GM21786 (cell line): ENCODE data around the gene ABCC2.
A peak's percentile ranks its signal among the peaks of the same experiment; 100 is the strongest.
"Not testable (repeated sequence)": the region's sequence is repeated elsewhere in the genome, so short reads cannot be mapped to it uniquely, and the experiment has no call there.

Experiments used
- ATAC-seq: cut with Tn5 transposase; IDR thresholded peaks from one replicate; pipeline ENCODE4 v1.9.1; 2021; ENCODE audit not compliant: unreplicated experiment

Gene ABCC2

DNA sequence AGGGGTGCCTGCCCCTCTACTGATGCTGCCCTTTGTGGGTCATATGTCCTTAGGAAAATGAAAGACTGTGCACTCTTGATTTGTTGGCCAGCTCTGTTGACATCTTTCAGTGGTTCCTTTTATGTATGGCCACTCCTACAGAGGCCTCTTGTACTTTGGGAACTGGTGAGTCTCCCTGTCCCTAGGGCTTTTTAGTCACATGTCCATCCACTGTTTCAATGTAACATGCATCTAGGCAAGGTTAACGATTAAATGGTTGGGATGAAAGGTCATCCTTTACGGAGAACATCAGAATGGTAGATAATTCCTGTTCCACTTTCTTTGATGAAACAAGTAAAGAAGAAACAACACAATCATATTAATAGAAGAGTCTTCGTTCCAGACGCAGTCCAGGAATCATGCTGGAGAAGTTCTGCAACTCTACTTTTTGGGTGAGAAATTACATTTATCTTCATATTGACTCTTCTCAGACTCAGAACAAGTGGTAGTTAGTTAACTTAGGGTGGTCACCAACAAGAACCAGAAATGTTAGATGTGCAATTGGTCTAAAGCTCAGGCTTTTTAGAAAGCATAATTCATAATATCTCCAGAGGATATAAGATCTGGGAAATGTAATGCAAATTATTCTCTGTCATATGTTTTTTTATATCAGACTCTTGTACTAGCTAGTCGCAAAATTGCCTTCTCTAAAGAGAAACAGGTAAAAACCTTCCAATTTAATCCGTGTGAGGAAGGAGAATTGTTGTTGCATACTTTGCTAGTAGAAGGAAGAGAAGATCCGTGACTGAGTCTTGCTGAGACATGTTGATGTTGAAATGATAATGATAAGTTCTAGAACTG, at the start of gene ABCC2:
ABCC2 (plus strand) TSS at position 194 of the 840 bp plus-strand sequence; CDS start at position 399, 205 bp downstream.
- no peak for ATAC-seq

GRCh38 chr10:99733366-99733765, 49.1 kb upstream of the ABCC2 start:
- ATAC-seq = no peak

DNA sequence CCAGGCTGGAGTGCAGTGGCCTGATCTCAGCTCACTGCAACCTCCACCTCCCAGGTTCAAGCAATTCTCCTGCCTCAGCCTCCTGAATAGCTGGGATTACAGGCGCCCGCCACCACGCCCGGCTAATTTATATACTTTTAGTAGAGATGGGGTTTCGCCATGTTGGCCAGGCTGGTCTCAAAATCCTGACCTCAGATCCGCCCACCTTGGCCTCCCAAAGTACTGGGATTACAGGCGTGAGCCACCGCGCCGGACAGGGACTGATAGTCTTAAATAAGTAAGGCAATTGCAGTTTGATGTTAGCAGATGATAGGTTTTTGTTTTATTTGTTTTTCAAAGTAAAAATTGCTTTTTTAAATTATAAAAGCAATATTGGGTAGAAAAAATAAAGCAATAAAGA, 48.3 kb upstream of the ABCC2 start:
- ATAC-seq = not testable (repeated sequence)

DNA sequence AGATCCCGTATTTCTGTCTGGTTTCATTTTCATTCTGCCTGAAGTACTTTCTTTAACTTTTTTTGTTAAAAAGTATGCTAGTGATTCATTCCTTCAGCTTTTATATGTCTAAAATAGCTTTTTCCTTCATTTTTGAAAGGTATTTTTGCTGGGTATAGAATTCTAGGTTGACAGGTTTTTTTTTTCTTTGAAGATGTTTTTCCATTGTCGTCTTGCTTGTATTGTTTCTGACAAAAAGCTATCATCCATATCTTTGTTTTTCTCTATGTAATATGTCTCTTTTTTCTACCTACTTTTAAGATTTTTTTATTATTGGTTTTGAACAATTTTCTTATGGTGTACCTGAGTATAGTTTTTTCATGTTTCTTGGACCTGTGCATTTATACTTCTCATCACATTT, 42.2 kb upstream of the ABCC2 start:
- ATAC-seq = no peak

DNA sequence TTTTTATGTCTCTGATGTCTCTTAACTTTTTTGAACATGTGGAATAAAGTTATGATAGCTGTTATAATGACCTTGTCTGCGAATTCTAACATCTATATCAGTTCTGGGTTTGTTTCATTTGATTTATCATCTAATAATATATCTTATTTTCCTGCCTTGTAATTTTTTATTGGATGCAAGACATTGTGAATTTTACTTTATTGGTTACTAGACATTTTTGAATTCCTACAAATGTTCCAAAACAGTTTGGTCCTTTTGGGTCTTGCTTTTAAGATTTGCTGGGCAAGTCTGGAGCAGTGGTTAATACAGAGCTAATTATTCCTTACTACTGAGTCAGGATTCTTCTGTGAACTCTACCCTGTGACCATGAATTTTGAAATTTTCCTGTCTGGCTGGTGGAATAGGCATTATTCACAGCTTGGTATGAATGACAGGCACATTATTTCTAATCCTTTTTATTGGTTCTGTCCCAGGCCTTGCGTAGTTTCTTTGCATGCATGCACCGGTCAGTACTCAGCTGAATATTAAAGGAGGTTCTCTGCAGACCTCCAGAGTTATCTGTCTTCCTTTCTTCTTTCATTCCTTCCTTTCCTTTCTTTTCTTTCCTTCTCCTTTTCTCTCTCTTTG, 41.4 kb upstream of the ABCC2 start:
- ATAC-seq = no peak

DNA sequence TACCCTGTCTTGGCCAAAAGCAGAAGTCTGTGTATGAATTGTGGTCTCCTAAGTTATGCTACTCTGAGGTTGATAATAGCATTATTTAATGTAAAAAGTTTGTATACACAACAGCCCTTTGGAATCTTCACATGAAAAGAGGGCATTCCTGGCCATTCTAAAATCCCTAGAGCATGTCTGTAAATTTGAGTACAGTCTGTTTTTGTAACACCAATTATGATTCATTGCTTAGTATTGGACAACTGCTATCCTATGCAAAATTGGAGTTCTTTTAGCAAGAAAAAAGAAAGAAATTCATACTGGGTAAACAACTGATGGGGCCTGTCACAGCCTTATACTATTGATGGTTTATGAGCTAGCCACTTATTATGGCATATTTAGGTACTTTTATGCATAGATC, 40.2 kb upstream of the ABCC2 start:
- no peak for ATAC-seq

DNA sequence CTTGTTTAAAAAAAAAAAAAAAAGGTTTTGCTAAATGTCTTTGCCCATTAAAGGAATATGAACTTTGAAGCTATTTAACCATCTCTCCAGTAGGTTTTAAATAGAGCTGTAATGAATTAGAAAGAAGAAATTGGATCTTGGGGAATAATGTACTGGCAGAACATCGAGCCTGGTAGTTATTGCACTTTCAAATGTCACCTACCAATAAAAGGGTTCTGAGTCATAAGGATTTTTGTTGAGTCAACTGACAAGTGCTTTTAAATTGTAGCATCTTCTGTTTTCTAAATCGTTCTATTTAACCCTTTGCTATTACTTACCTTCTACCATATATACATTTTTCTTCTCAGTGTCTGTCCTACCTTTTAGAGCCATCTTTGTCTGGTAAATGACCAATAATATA, 39.7 kb upstream of the ABCC2 start:
- ATAC-seq = no peak

GRCh38 chr10:99743841-99744240, 38.6 kb upstream of the ABCC2 start:
- no peak for ATAC-seq

DNA sequence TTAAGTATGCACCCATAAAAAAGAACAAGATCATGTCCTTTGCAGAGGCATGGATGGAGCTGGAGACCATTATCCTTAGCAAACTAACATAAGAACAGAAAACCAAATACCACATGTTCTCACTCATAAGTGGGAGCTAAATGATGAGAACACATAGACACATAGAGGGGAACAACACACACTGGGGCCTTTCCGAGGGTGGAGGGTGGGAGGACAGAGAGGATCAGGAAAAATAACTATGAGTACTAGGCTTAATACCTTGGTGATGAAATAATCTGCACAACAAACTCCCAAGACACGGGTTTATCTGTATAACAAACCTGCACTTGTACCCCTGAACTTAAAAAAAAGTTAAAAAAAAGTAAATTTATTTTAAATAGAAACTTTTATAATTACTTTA, 36.3 kb upstream of the ABCC2 start:
- not testable (repeated sequence) for ATAC-seq

DNA sequence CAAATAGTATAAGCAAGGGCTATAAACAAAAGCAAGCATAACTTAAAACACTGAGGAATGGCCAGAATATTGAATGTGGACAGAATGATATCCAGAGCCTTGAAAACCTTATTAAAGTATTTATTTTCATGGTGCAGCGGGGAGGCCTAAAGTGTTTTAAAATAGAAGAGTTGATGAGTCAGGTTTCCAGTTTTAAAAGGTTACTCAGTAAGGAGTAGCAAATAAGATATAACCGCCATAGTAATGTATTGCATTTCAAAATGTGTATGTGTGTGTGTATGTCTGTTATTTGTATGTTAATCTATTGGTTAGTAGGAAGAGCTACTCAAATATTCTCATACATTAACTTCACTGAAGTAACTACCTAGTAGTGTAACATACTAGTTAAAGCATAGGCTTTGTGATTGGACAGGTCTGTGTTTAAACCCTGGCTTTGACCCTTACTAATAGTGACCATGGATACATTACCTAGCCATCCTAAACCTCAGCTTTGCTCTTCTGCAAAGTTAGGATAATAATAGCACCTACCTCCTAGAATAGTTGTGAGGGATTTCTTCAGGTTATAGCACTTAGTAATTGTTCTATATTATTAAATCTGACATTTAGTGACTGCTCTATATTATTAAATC, 33.5 kb upstream of the ABCC2 start:
- no peak for ATAC-seq

- ATAC-seq = no peak
Observed at GRCh38 chr10:99750641-99751040, 31.8 kb upstream of the ABCC2 start.

GRCh38 chr10:99754670-99755069, 27.8 kb upstream of the ABCC2 start:
- ATAC-seq = no peak

DNA sequence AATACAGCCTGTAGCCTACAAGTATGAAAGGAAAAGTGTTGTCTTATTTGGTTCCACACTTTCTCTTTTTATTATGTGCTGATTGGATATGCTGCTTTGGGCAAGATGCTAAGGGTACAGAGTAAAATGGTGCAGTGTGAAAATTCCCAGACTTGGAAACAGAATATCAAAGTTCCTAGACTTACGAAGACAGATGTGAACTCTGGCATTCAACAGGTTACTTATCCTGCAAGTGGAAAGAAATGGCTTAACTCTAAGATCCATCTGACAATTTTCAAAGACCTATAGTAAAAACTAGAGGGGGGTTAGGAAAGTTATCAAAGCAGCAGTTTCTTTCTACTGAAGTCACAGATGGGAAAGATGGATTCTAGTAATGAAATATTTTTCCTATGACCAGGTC, 26.3 kb upstream of the ABCC2 start:
- ATAC-seq = no peak

DNA sequence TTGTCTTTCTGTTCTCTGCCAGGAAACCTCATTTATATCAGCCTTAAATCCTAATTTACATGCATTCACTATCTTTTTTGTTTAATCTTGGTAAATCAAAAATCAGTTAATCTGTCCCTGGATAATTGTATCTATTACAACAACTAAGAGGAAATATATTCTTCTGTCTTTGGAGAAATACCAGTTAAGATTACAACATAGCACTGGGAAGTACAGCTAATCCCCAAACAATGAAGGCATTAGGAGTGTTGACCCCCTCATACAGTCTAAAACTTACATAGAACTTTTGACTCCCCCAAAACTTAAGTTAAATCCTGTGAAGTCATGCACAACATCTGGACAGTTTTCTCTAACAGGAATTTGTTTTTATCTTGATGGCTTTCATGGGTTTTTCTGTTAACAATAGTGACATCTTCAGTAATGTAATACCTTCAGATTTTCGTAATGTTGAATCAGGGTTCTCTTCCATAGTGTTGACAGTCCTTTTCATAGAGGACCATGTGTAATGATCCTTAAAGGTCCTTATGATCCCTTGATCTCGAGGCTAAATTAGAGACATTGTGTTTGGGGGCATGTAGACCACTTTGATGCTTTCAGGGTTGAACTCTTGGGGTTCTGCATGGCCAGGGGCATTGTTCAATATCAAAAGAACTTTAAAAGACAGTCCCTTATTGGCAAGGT, 24.1 kb upstream of the ABCC2 start:
- no peak for ATAC-seq

DNA sequence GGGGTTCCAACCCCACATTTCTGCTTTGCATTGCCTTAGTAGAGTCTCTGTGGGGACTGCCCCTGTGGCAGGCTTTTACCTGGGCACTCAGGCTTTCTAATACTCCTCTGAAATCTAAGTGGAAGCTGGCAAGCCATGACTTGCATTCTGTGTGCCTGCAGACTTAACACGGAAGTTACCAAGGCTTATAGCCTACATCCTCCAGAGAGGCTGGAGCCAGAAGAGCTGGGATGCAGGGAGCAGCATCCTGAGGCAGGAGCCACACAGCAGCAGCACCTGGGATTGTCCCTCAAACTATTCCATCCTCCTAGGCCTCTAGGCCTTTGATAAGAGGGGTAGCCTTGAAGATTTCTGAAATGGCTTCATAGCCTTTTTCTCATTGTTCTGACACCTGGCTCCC, 22.1 kb upstream of the ABCC2 start:
- ATAC-seq = no peak

DNA sequence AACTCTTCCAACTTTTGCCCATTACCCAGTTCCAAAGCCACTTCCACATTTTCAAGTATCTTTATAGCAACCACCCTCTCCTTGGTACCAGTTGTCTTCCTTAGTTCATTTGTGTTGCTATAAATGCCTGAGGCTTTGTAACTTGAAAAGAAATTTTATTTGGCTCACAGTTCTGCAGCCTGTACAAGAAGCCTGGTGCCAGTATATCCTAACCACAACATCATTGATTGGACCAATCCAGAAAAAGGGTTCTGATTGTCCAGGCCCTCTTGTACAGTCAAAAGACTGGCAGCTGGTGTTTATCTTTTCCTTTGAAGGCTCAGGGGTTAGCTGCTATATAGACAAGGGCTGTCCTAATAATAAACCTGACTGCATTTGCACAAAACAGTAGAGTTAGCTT, 21.1 kb upstream of the ABCC2 start:
- no peak for ATAC-seq

DNA sequence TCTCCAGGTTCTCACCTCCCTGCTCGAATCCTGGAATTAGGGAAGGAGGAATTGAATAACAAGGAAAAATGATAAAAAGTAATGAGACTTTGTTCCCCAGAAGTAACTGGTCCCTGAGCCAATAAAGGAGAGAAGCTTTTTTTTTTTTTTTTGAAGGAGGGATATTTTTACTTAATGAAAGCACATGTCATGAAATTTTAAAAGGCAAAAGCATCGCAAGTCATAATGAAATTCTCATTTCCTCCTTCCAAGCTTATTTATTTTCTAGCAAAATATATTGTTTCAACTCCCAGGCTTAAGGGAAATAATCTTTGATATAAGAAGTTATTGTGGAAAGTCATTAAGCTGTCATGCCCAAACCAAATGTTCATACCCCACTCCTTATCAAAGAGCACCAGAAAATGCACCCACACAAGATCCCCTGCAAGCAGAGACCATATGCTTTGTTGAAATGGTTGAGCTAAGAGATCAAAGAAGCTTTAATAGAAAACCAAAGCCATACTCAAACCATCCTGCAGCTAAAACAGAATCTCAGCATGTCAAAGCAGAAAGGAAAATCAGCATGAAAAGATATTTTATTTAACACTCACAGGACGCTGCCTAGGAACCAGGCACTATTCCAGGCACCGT, 16.7 kb upstream of the ABCC2 start:
- no peak for ATAC-seq

DNA sequence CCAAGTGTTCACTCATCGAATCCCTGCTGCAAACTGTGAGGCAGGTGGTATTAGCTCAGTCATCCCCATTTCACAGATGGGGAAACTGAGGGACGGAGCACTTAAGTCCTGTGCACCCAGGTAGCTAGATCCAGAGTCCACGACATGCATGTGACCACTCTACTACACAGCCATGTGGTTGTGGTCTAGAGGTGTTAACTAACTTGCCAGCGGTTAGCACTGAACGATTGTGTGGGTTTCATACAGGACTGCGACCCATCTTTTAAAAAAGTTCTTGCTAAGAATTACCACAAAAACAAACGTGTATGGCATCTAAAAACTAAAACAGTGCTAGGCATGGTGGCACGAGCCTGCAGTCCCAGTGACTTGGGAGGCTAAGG, 16.1 kb upstream of the ABCC2 start:
- ATAC-seq = peak; percentile 87

GRCh38 chr10:99767901-99768300, 14.5 kb upstream of the ABCC2 start:
- no peak for ATAC-seq

- no peak for ATAC-seq
Observed at GRCh38 chr10:99768556-99768955, 13.9 kb upstream of the ABCC2 start.

GRCh38 chr10:99769706-99770105, 12.7 kb upstream of the ABCC2 start:
- no peak for ATAC-seq
